MM.1S (cell line): ENCODE results near the gene EXD2.

ENCODE experiments used
- CTCF ChIP-seq: fragments of 300-600 bp; sonication (generic); IDR thresholded peaks from 2 replicates; pipeline ENCODE4 v1.5.1; 2016; ENCODE audit warnings: antibody characterized with exemption, low read length, mixed read lengths
- EZH2 ChIP-seq: fragments of 300-600 bp; sonication (generic); optimal IDR thresholded peaks from 2 replicates; pipeline ENCODE3; 2017; ENCODE audit warnings: low read depth, mild to moderate bottlenecking, antibody characterized with exemption, low read length, mixed read lengths
- EZH2phosphoT487 ChIP-seq: fragments of 300-600 bp; sonication (generic); IDR thresholded peaks from 2 replicates; pipeline ENCODE4 v1.6.1; 2018; ENCODE audit warnings: antibody characterized with exemption, low read length

DNA sequence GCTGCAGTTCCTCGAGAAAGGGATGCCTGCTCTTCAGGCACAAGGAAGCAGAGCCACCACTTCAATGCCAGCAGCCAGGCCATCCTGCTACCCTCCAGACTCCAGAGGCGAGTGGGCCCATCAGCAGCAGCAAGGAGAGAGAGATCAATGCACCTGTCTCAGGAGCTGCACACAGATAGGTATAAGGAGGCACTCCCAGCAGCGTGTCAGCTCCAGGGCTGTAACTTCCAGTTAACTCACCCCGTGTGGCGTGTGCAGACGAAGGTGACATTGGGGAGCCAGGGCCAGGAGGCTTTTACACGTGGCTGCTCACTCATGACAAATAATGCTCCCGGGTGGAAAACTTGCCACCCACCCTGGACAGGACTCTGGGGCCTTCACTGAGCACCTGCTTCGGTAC lies 92.9 kb downstream of the EXD2 start:
- no peak for TF ChIP-seq CTCF
- no peak for TF ChIP-seq EZH2
- no peak for TF ChIP-seq EZH2phosphoT487
